Measurements from ENCODE around the gene TCF12.

TCF12 gene

GRCh38 chr15:57309856-57310760 is 391.7 kb downstream of the TCF12 start:
- H3K36me3 Mint-ChIP-seq, result peaks cover 29% of the 10 kb centered on the region
- ATAC-seq (ENCODE audit: low read depth) (no peak), DNase-seq (ENCODE audit: low spot score in 2 of 2) (no peak)
- H3K27ac Mint-ChIP-seq, result peak overlapping the region; percentile 53
- H3K9me3 Mint-ChIP-seq, result no peaks in the 10 kb centered on the region
- H3K4me3 Mint-ChIP-seq, result no peak overlapping the region
- no peaks in the 10 kb centered on the region for H3K27me3 Mint-ChIP-seq
- H3K4me1 Mint-ChIP-seq, result peaks cover 36% of the 10 kb centered on the region

- ATAC-seq (ENCODE audit: low read depth) (no peak), DNase-seq (ENCODE audit: low spot score in 2 of 2) (no peak)
- no peaks in the 10 kb centered on the region for H3K27me3 Mint-ChIP-seq
- H3K27ac Mint-ChIP-seq, result peak overlapping the region; percentile 53
- no peaks in the 10 kb centered on the region for H3K9me3 Mint-ChIP-seq
- H3K4me1 Mint-ChIP-seq, result peaks cover 30% of the 10 kb centered on the region
- H3K4me3 Mint-ChIP-seq, result no peak overlapping the region
- peaks cover 26% of the 10 kb centered on the region for H3K36me3 Mint-ChIP-seq
These were observed 392.4 kb downstream of the TCF12 start for GRCh38 chr15:57310876-57311275.

- H3K27me3 Mint-ChIP-seq, result no peaks in the 10 kb centered on the region
- ATAC-seq (ENCODE audit: low read depth) (no peak), DNase-seq (ENCODE audit: low spot score in 2 of 2) (no peak)
- H3K4me3 Mint-ChIP-seq, result no peak overlapping the region
- H3K36me3 Mint-ChIP-seq, result peaks cover 21% of the 10 kb centered on the region
- H3K27ac Mint-ChIP-seq, result peak overlapping the region; percentile 5
- peaks cover 24% of the 10 kb centered on the region for H3K4me1 Mint-ChIP-seq
- no peaks in the 10 kb centered on the region for H3K9me3 Mint-ChIP-seq
These were observed 393.5 kb downstream of the TCF12 start for GRCh38 chr15:57312006-57312317.

- Mint-ChIP-seq H3K27ac (no peak overlapping the region), H3K9me3 (no peaks in the 10 kb centered on the region), H3K4me1 (peaks cover 21% of the 10 kb centered on the region)
These were observed 394.1 kb downstream of the TCF12 start for GRCh38 chr15:57312318-57313133.

GRCh38 chr15:57313134-57313483 is 394.7 kb downstream of the TCF12 start:
- Mint-ChIP-seq H3K27ac (no peak overlapping the region), H3K4me3 (no peak overlapping the region), H3K36me3 (peaks cover 18% of the 10 kb centered on the region), H3K4me1 (peaks cover 17% of the 10 kb centered on the region), H3K27me3 (no peaks in the 10 kb centered on the region), H3K9me3 (no peaks in the 10 kb centered on the region)
- ATAC-seq (ENCODE audit: low read depth) (no peak), DNase-seq (ENCODE audit: low spot score in 2 of 2) (no peak)

More at GRCh38 chr15:57312318-57313133, 394.1 kb downstream of the TCF12 start:
- no peak for ATAC-seq (ENCODE audit: low read depth)
- Mint-ChIP-seq H3K36me3 (peaks cover 22% of the 10 kb centered on the region), H3K27me3 (no peaks in the 10 kb centered on the region), H3K4me3 (no peak overlapping the region)
- no peak for DNase-seq (ENCODE audit: low spot score in 2 of 2)

- no peak overlapping the region for H3K4me3 Mint-ChIP-seq
- ATAC-seq (ENCODE audit: low read depth), result no peak
These were observed 395.8 kb downstream of the TCF12 start for GRCh38 chr15:57314221-57314620.

GRCh38 chr15:57316451-57316850 is 398.0 kb downstream of the TCF12 start:
- H3K27me3 Mint-ChIP-seq, result no peaks in the 10 kb centered on the region
- H3K4me1 Mint-ChIP-seq, result peaks cover 13% of the 10 kb centered on the region
- H3K27ac Mint-ChIP-seq, result no peak overlapping the region
- H3K9me3 Mint-ChIP-seq, result no peaks in the 10 kb centered on the region
- H3K36me3 Mint-ChIP-seq, result peaks cover 5% of the 10 kb centered on the region
- no peak for ATAC-seq (ENCODE audit: low read depth)
- no peak overlapping the region for H3K4me3 Mint-ChIP-seq
- no peak for DNase-seq (ENCODE audit: low spot score in 2 of 2)

More at GRCh38 chr15:57314221-57314620, 395.8 kb downstream of the TCF12 start:
- DNase-seq (ENCODE audit: low spot score in 2 of 2), result no peak
- H3K36me3 Mint-ChIP-seq, result peaks cover 10% of the 10 kb centered on the region
- no peak overlapping the region for H3K27ac Mint-ChIP-seq
- H3K9me3 Mint-ChIP-seq, result no peaks in the 10 kb centered on the region
- peaks cover 14% of the 10 kb centered on the region for H3K4me1 Mint-ChIP-seq
- H3K27me3 Mint-ChIP-seq, result no peaks in the 10 kb centered on the region

GRCh38 chr15:57319226-57319918 is 400.9 kb downstream of the TCF12 start:
- no peaks in the 10 kb centered on the region for H3K9me3 Mint-ChIP-seq
- no peaks in the 10 kb centered on the region for H3K27me3 Mint-ChIP-seq
- peaks cover 17% of the 10 kb centered on the region for H3K4me1 Mint-ChIP-seq
- ATAC-seq (ENCODE audit: low read depth) (no peak), DNase-seq (ENCODE audit: low spot score in 2 of 2) (no peak)
- no peak overlapping the region for H3K27ac Mint-ChIP-seq
- peaks cover 5% of the 10 kb centered on the region for H3K36me3 Mint-ChIP-seq
- H3K4me3 Mint-ChIP-seq, result no peak overlapping the region

- Mint-ChIP-seq H3K27me3 (no peaks in the 10 kb centered on the region), H3K4me3 (no peak overlapping the region), H3K36me3 (peaks cover 4% of the 10 kb centered on the region), H3K9me3 (no peaks in the 10 kb centered on the region), H3K4me1 (peaks cover 16% of the 10 kb centered on the region), H3K27ac (no peak overlapping the region)
- DNase-seq (ENCODE audit: low spot score in 2 of 2) (no peak), ATAC-seq (ENCODE audit: low read depth) (no peak)
These were observed 401.6 kb downstream of the TCF12 start for GRCh38 chr15:57319919-57320560.

- H3K9me3 Mint-ChIP-seq, result no peaks in the 10 kb centered on the region
- peak; percentile 61 for ATAC-seq (ENCODE audit: low read depth)
These were observed 402.3 kb downstream of the TCF12 start for GRCh38 chr15:57320631-57321220.

GRCh38 chr15:57321485-57321884 is 403.0 kb downstream of the TCF12 start:
- no peak overlapping the region for H3K4me3 Mint-ChIP-seq
- no peaks in the 10 kb centered on the region for H3K27me3 Mint-ChIP-seq
- ATAC-seq (ENCODE audit: low read depth) (no peak), DNase-seq (ENCODE audit: low spot score in 2 of 2) (no peak)
- no peak overlapping the region for H3K27ac Mint-ChIP-seq
- peaks cover 15% of the 10 kb centered on the region for H3K4me1 Mint-ChIP-seq
- no peaks in the 10 kb centered on the region for H3K9me3 Mint-ChIP-seq
- H3K36me3 Mint-ChIP-seq, result peaks cover 3% of the 10 kb centered on the region

More at GRCh38 chr15:57320631-57321220, 402.3 kb downstream of the TCF12 start:
- no peak overlapping the region for H3K4me3 Mint-ChIP-seq
- H3K27ac Mint-ChIP-seq, result no peak overlapping the region
- peaks cover 3% of the 10 kb centered on the region for H3K36me3 Mint-ChIP-seq
- no peak for DNase-seq (ENCODE audit: low spot score in 2 of 2)
- peaks cover 15% of the 10 kb centered on the region for H3K4me1 Mint-ChIP-seq
- no peaks in the 10 kb centered on the region for H3K27me3 Mint-ChIP-seq

GRCh38 chr15:57321973-57322601 is 403.6 kb downstream of the TCF12 start:
- Mint-ChIP-seq H3K4me3 (no peak overlapping the region), H3K9me3 (no peaks in the 10 kb centered on the region)

More at GRCh38 chr15:57321973-57322601, 403.6 kb downstream of the TCF12 start:
- peaks cover 3% of the 10 kb centered on the region for H3K36me3 Mint-ChIP-seq
- no peak for DNase-seq (ENCODE audit: low spot score in 2 of 2)
- no peaks in the 10 kb centered on the region for H3K27me3 Mint-ChIP-seq
- H3K4me1 Mint-ChIP-seq, result peaks cover 15% of the 10 kb centered on the region
- no peak for ATAC-seq (ENCODE audit: low read depth)
- no peak overlapping the region for H3K27ac Mint-ChIP-seq
